K562 (cell line): Measurements from ENCODE around the gene TCAF1. TPM values are rescaled to one million over a fixed set of nuclear protein-coding genes. Genes with fewer than 3 reads are reported as not detected.

Experiments used
- ATAC-seq: fragments of 200-7000 bp; cut with Tn5 transposase; 3 replicates; pipeline ENCODE4 v1.9.1; 2020; ENCODE audit warnings: moderate library complexity
- BruUV-seq: library from RNA; stranded (reverse); fragments of 400-500 nt; replicated peaks from 2 replicates; lab custom pipeline; 2021; lab: Mats Ljungman, UMichigan
- CTCF ChIA-PET: fragments of 300-600 bp; formaldehyde crosslinking; extraction: SDS; loops from one replicate; lab custom pipeline; 2021; ENCODE audit warnings: low intra/inter-chr PET ratio; lab: Yijun Ruan, JAX
- POLR2A ChIA-PET: fragments of 300-600, 350-650 bp; sonication (Branson Sonifier 250); formaldehyde crosslinking; extraction: SDS; loops from one replicate; lab custom pipeline; 2021; ENCODE audit warnings: antibody characterized with exemption, inconsistent platforms; lab: Yijun Ruan, JAX
- DNase-seq, 4 experiments: peaks; one replicate each; pipeline versions ENCODE4 v3.0.0 to v3.0.0-alpha.2; 2011 to 2018; ENCODE audit warnings: low spot score in 3 of 4, mixed read lengths in 3 of 4; ENCODE audit errors: extremely low read depth in 1 of 4
- FAIRE-seq: peaks from 2 replicates; lab custom pipeline; 2011; peaks lifted over from hg19 to GRCh38; lab: Jason Lieb, UNC
- H2AFZ ChIP-seq: 2 replicates; pipeline ENCODE4 v1.6.0; 2011; ENCODE audit warnings: low read depth, low read length, control low read depth, inconsistent platforms
- H3K27ac ChIP-seq: fragments of 200-600 bp; 3 replicates; pipeline ENCODE4 v1.8.0; 2011; ENCODE audit warnings: low read depth, mild to moderate bottlenecking, control low read depth, inconsistent platforms, low read length, moderate library complexity, mixed read lengths; ENCODE audit errors: extremely low read depth
- H3K27me3 ChIP-seq, 2 experiments: fragments of 300-600 bp in 1 of 2; 2 replicates in 1 of 2; 3 replicates in 1 of 2; pipeline versions ENCODE4 v1.6.0 to v1.8.0; 2011; ENCODE audit warnings: inconsistent platforms in 2 of 2, low read length in 2 of 2, mild to moderate bottlenecking in 1 of 2, mixed read lengths in 1 of 2, moderate library complexity in 1 of 2; ENCODE audit not compliant: control insufficient read depth in 2 of 2, insufficient read depth in 2 of 2
- H3K36me3 ChIP-seq: fragments of 300-600 bp; 3 replicates; pipeline ENCODE4 v1.8.0; 2011; ENCODE audit warnings: mild to moderate bottlenecking, low read length, inconsistent platforms; ENCODE audit not compliant: control insufficient read depth, insufficient read depth
- H3K4me1 ChIP-seq, 2 experiments: fragments of 200-600 bp in 1 of 2; replicated peaks in 1 of 2; 2 replicates in 1 of 2; 3 replicates in 1 of 2; pipeline versions ENCODE4 v1.5.1 to v1.8.0; 2011; ENCODE audit warnings: inconsistent platforms in 2 of 2, low read length in 2 of 2, mild to moderate bottlenecking in 1 of 2, mixed read lengths in 1 of 2, moderate library complexity in 1 of 2; ENCODE audit not compliant: control insufficient read depth in 2 of 2, insufficient read depth in 2 of 2
- H3K4me2 ChIP-seq: 2 replicates; pipeline ENCODE4 v1.6.1; 2011; ENCODE audit warnings: low read length, control low read depth, inconsistent platforms, mixed read lengths; ENCODE audit not compliant: insufficient read depth
- H3K4me3 ChIP-seq: fragments of 200-600 bp; sonication (generic), shearing (Covaris generic); 2 replicates; pipeline ENCODE4 v1.5.1; 2016; ENCODE audit warnings: control low read depth, inconsistent platforms
- H3K79me2 ChIP-seq: fragments of 200-600 bp; 3 replicates; pipeline ENCODE4 v1.8.0; 2011; ENCODE audit warnings: low read length, inconsistent platforms; ENCODE audit not compliant: control insufficient read depth, insufficient read depth
- H3K9ac ChIP-seq, 2 experiments: 2 replicates each; pipeline versions ENCODE4 v1.6.0 to v1.6.1; 2011; ENCODE audit warnings: low read depth in 2 of 2, low read length in 2 of 2, control low read depth in 1 of 2, inconsistent platforms in 1 of 2, mild to moderate bottlenecking in 1 of 2, mixed read lengths in 1 of 2; ENCODE audit not compliant: insufficient read depth in 1 of 2
- H3K9me1 ChIP-seq: one replicate; pipeline ENCODE4 v1.6.0; 2011; ENCODE audit warnings: inconsistent platforms, mild to moderate bottlenecking, low read length, moderate library complexity; ENCODE audit not compliant: control insufficient read depth, insufficient read depth
- H3K9me3 ChIP-seq: replicated peaks from 2 replicates; pipeline ENCODE4 v1.5.1; 2011; ENCODE audit warnings: low read depth, low read length, inconsistent platforms; ENCODE audit not compliant: control insufficient read depth, insufficient read depth
- H4K20me1 ChIP-seq: replicated peaks from 2 replicates; pipeline ENCODE4 v1.6.1; 2011; ENCODE audit warnings: low read length, inconsistent platforms, mixed read lengths; ENCODE audit not compliant: control insufficient read depth, insufficient read depth
- FOS ChIP-seq: IDR thresholded peaks from 3 replicates; pipeline ENCODE4 v1.6.1; 2011; ENCODE audit not compliant: insufficient read length; ENCODE audit errors: extremely low read depth
- WGBS: fragments of 100-300 bp; shearing (Covaris generic); methylation state at CpG from one replicate; pipeline ENCODE4 v1.1.6; 2016; ENCODE audit warnings: low coverage, mixed read lengths; ENCODE audit not compliant: insufficient coverage; ENCODE audit errors: missing lambda C conversion rate; 5-methylcytosine and 5-hydroxymethylcytosine counted together
- in situ Hi-C: fragments of 300-500 bp; cut with MboI; formaldehyde crosslinking; loops from 4 replicates; pipeline ENCODE4 v1.15.0; 2018; ENCODE audit warnings: inconsistent platforms, mixed read lengths
- intact Hi-C: fragments of 100-400 bp; cut with micrococcal nuclease; formaldehyde crosslinking; loops from 2 replicates; pipeline ENCODE4 v1.14.2; 2022
- polyA plus RNA-seq, 8 experiments: library from polyadenylated mRNA; depleted of rRNA in 4 of 8; stranded (reverse) in 5 of 8; unstranded in 3 of 8; fragments of >200 nt; fragmentation: Nextera tagmentation in 2 of 8; fragmentation: Illumina TruSeq in 1 of 8; extraction: Ambion mirVana in 2 of 8; extraction: Trizol in 1 of 8; gene quantifications; 2 replicates each; pipeline versions ENCODE4 v1.2.1 to v1.2.3, GENCODE V29; 2011 to 2014; ENCODE audit warnings: inconsistent platforms in 1 of 8, missing spikeins in 1 of 8
- total RNA-seq, 7 experiments: library from RNA; depleted of rRNA in 6 of 7; stranded (reverse); fragments of >200 nt in 6 of 7; fragmentation: Illumina TruSeq in 2 of 7; extraction: Trizol in 2 of 7; gene quantifications; 2 replicates each; pipeline versions ENCODE4 v1.2.1 to v1.2.3, GENCODE V29; 2011 to 2021; ENCODE audit warnings: low replicate concordance in 1 of 7
- TF ChIP-seq, protein P1 (sequence below), 3 experiments: IDR thresholded peaks in 2 of 3; conservative IDR thresholded peaks in 1 of 3; 2 replicates each; pipeline ENCODE4 v1.5.1; 2011 to 2012; ENCODE audit warnings: low read length in 3 of 3, mild to moderate bottlenecking in 3 of 3, control low read depth in 2 of 3, improper control_type of control experiment in 1 of 3, inconsistent platforms in 1 of 3, low read depth in 1 of 3, mixed read lengths in 1 of 3, moderate library complexity in 1 of 3; ENCODE audit not compliant: insufficient read depth in 2 of 3

The TCAF1 gene
- total and polyA plus RNA-seq, 9 of the 15 experiments (the other 6 are each of a cell fraction or from before 2014, with no cell fraction given): 6.2 to 52.2 (median 24.4) TPM

DNA sequence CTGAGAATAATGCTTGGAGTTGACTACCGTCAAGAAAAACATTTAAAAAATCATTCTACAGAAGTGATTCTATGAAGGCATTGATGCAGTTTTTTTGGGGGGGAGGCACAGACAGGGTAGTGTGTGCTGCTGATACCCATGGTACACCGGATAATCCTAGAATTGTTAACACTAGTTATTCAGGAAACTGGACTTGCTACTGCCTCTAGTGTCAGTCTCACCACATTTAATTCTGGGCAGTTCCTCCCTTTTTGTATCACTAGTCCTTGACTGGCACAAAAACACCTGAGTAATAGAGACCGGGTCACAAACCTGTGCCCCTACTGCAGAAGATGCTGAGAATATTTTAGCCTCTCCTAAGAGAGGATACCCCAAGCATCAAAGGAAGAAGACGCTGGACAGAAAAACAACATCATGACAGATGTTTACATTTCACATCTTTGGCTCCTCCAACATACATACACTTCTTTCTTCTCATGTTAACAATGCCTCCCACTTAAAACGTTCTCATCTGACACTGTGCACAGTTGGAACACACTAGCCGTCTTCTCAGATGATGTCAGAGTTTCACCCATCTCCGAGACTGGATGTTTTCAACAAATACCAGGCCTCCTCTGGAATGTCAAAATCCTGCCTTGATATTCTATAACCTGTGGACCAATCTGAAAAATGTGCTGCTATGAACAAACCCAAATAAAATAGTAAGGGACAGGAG, 13.1 kb upstream of the TCAF1 start:
- in situ Hi-C loops: no loop called here

More for the DNA sequence above, 13.1 kb upstream of the TCAF1 start:
- 2% methylated on average over 7 of the region's 7 CpGs for WGBS
- CTCF ChIA-PET: no interaction called here
- H2AFZ ChIP-seq: peak overlapping the region; percentile 23; the same call in 1 of the 2 replicates
- no peak overlapping the region for H3K4me2 ChIP-seq
- no TSS peak for BruUV-seq
- no peak for TF ChIP-seq FOS
- TF ChIP-seq, protein P1, sequence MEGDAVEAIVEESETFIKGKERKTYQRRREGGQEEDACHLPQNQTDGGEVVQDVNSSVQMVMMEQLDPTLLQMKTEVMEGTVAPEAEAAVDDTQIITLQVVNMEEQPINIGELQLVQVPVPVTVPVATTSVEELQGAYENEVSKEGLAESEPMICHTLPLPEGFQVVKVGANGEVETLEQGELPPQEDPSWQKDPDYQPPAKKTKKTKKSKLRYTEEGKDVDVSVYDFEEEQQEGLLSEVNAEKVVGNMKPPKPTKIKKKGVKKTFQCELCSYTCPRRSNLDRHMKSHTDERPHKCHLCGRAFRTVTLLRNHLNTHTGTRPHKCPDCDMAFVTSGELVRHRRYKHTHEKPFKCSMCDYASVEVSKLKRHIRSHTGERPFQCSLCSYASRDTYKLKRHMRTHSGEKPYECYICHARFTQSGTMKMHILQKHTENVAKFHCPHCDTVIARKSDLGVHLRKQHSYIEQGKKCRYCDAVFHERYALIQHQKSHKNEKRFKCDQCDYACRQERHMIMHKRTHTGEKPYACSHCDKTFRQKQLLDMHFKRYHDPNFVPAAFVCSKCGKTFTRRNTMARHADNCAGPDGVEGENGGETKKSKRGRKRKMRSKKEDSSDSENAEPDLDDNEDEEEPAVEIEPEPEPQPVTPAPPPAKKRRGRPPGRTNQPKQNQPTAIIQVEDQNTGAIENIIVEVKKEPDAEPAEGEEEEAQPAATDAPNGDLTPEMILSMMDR (IDR thresholded peaks at IDR 0.05 in 2 of 3, conservative IDR thresholded peaks at IDR 0.05 in 1 of 3; ENCODE audit: insufficient read depth in 2 of 3, low read depth in 1 of 3, low read length in 3 of 3): peak in 1 of 3 experiments; percentile 13; a peak in 1 of 6 replicates
- no peak overlapping the region for H3K9ac ChIP-seq
- H3K9me3 ChIP-seq: no peaks in the 10 kb centered on the region
- H3K79me2 ChIP-seq: no peaks in the 10 kb centered on the region
- intact Hi-C loops: no loop called here
- no peak for FAIRE-seq
- no peaks in the 10 kb centered on the region for H3K36me3 ChIP-seq
- POLR2A ChIA-PET: no interaction called here
- H3K4me3 ChIP-seq: no peak overlapping the region
- no peaks in the 10 kb centered on the region for H3K9me1 ChIP-seq
- peak; percentile 77 for ATAC-seq
- no peak for DNase-seq
- H4K20me1 ChIP-seq: no peaks in the 10 kb centered on the region
- H3K27ac ChIP-seq: no peak overlapping the region
- peaks cover 10 to 18% of the 10 kb centered on the region in 2 experiments for H3K27me3 ChIP-seq
- H3K4me1 ChIP-seq: no peaks in the 10 kb centered on the region
